A549 (cell line): ENCODE measurements around the gene CRTC3.

Source experiments
- CBX8 ChIP-seq: fragments of 200-600 bp; sonication (generic); IDR thresholded peaks from 2 replicates; pipeline ENCODE4 v1.6.1; 2016
- CEBPB ChIP-seq, 2 experiments: fragments of >200 bp in 1 of 2; sonication (Bioruptor Twin) in 1 of 2; formaldehyde crosslinking in 1 of 2; IDR thresholded peaks; 2 replicates each; pipeline ENCODE4 v1.6.1; 2012 to 2016
- KDM1A ChIP-seq: fragments of 200-600 bp; sonication (generic); IDR thresholded peaks from 2 replicates; pipeline ENCODE4 v1.6.1; 2016; ENCODE audit warnings: low read depth, mild to moderate bottlenecking
- MAFK ChIP-seq: fragments of 450-650 bp; IDR thresholded peaks from 2 replicates; pipeline ENCODE4 v1.6.1; 2014; ENCODE audit not compliant: partially characterized antibody
- NPAS2 ChIP-seq: fragments of 250-450 bp; sonication (Bioruptor Pico); IDR thresholded peaks from 2 replicates; pipeline ENCODE4 v1.8.0; 2022; ENCODE audit warnings: mild to moderate bottlenecking, moderate library complexity, borderline replicate concordance
- POLR2A ChIP-seq: IDR thresholded peaks from 2 replicates; pipeline ENCODE4 v1.6.1; 2012; ENCODE audit warnings: mild to moderate bottlenecking, low read length
- RFX5 ChIP-seq: fragments of 450-650 bp; IDR thresholded peaks from 2 replicates; pipeline ENCODE4 v1.7.1; 2014; ENCODE audit warnings: antibody characterized with exemption, mild to moderate bottlenecking, moderate library complexity
- TF ChIP-seq, protein P1 (sequence below): fragments of >200 bp; sonication (Bioruptor Twin); formaldehyde crosslinking; IDR thresholded peaks from 3 replicates; pipeline ENCODE4 v1.5.1; 2016
- TF ChIP-seq, protein P2 (sequence below): IDR thresholded peaks from 2 replicates; pipeline ENCODE4 v1.6.1; 2012
- TF ChIP-seq, protein P3 (sequence below): IDR thresholded peaks from 2 replicates; pipeline ENCODE4 v1.6.1; 2012
- TF ChIP-seq, protein P4 (sequence below): fragments of 450-650 bp; IDR thresholded peaks from 2 replicates; pipeline ENCODE4 v1.6.1; 2014; ENCODE audit warnings: antibody characterized with exemption
- TF ChIP-seq, protein P5 (sequence below): fragments of 200-600 bp; sonication (generic); IDR thresholded peaks from 2 replicates; pipeline ENCODE4 v1.6.1; 2016; ENCODE audit warnings: antibody characterized with exemption, mild to moderate bottlenecking, moderate library complexity

DNA sequence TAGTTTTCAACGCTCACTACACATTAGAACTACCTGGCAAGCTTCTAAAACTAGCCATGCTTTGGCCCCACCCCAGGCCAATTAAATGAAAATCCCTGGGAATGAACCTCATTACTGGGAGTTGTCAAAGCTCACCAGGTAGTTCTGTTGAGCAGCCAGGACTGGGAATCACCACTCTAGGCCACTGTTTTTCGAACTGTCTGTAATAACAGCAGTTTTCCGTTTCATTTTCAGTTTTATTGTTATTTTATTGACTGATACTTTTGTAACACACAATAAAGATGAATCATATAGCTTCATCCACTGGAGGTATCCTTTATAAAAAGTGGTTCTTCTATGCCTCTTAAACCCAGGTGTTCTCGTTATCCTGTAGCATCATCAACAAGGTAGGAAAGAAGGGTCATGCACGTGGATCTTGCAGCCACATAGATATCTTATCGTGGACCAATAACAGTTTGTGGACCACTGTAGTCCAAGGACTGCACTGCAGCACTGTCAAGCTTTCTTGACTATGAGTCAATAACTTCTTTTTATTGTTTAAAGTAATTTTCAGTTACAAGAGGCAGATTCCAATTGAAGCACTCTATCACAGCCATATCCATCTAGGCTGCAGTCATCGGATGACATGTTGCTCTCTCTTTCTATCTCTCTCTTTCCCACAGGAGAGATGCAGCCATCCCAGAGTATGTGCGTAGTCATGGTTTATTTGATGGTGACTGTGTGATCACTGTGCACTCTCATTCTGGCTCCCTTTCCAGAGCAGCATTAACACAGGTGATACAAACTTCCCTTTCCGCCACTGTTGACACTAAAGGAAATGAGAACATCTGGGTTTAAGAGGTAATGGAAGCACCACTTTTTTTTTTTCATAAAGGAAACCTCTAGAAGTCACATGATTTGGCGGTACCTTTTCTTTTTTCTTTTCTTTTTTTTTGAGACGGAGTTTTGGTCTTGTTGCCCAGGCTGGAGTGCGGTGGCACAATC, 148.4 kb downstream of the CRTC3 start:
- TF ChIP-seq, protein P1, sequence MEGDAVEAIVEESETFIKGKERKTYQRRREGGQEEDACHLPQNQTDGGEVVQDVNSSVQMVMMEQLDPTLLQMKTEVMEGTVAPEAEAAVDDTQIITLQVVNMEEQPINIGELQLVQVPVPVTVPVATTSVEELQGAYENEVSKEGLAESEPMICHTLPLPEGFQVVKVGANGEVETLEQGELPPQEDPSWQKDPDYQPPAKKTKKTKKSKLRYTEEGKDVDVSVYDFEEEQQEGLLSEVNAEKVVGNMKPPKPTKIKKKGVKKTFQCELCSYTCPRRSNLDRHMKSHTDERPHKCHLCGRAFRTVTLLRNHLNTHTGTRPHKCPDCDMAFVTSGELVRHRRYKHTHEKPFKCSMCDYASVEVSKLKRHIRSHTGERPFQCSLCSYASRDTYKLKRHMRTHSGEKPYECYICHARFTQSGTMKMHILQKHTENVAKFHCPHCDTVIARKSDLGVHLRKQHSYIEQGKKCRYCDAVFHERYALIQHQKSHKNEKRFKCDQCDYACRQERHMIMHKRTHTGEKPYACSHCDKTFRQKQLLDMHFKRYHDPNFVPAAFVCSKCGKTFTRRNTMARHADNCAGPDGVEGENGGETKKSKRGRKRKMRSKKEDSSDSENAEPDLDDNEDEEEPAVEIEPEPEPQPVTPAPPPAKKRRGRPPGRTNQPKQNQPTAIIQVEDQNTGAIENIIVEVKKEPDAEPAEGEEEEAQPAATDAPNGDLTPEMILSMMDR = no peak
- TF ChIP-seq, protein P2, sequence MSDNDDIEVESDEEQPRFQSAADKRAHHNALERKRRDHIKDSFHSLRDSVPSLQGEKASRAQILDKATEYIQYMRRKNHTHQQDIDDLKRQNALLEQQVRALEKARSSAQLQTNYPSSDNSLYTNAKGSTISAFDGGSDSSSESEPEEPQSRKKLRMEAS = no peak
- TF ChIP-seq CEBPB (IDR thresholded peaks at IDR 0.05) (no peak), POLR2A (no peak), RFX5 (no peak), KDM1A (no peak), MAFK (no peak), CBX8 (no peak), NPAS2 (CRISPR knock-in tag) (no peak)
- TF ChIP-seq, protein P3, sequence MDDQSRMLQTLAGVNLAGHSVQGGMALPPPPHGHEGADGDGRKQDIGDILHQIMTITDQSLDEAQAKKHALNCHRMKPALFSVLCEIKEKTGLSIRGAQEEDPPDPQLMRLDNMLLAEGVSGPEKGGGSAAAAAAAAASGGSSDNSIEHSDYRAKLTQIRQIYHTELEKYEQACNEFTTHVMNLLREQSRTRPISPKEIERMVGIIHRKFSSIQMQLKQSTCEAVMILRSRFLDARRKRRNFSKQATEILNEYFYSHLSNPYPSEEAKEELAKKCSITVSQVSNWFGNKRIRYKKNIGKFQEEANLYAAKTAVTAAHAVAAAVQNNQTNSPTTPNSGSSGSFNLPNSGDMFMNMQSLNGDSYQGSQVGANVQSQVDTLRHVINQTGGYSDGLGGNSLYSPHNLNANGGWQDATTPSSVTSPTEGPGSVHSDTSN = no peak
- TF ChIP-seq, protein P4, sequence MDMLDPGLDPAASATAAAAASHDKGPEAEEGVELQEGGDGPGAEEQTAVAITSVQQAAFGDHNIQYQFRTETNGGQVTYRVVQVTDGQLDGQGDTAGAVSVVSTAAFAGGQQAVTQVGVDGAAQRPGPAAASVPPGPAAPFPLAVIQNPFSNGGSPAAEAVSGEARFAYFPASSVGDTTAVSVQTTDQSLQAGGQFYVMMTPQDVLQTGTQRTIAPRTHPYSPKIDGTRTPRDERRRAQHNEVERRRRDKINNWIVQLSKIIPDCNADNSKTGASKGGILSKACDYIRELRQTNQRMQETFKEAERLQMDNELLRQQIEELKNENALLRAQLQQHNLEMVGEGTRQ = no peak
- TF ChIP-seq, protein P5, sequence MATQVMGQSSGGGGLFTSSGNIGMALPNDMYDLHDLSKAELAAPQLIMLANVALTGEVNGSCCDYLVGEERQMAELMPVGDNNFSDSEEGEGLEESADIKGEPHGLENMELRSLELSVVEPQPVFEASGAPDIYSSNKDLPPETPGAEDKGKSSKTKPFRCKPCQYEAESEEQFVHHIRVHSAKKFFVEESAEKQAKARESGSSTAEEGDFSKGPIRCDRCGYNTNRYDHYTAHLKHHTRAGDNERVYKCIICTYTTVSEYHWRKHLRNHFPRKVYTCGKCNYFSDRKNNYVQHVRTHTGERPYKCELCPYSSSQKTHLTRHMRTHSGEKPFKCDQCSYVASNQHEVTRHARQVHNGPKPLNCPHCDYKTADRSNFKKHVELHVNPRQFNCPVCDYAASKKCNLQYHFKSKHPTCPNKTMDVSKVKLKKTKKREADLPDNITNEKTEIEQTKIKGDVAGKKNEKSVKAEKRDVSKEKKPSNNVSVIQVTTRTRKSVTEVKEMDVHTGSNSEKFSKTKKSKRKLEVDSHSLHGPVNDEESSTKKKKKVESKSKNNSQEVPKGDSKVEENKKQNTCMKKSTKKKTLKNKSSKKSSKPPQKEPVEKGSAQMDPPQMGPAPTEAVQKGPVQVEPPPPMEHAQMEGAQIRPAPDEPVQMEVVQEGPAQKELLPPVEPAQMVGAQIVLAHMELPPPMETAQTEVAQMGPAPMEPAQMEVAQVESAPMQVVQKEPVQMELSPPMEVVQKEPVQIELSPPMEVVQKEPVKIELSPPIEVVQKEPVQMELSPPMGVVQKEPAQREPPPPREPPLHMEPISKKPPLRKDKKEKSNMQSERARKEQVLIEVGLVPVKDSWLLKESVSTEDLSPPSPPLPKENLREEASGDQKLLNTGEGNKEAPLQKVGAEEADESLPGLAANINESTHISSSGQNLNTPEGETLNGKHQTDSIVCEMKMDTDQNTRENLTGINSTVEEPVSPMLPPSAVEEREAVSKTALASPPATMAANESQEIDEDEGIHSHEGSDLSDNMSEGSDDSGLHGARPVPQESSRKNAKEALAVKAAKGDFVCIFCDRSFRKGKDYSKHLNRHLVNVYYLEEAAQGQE = no peak
